Middle frontal gyrus (tissue), 1 donor: Measurements from ENCODE around the gene PALLD.

Experiments
- DNase-seq: peaks from one replicate; pipeline ENCODE4 v3.0.0-alpha.2; 2015; ENCODE audit warnings: low spot score; ENCODE audit errors: extremely low spot score

PALLD gene

GRCh38 chr4:168891086-168891485 is 394.2 kb downstream of the PALLD start:
- no peak for DNase-seq

- no peak for DNase-seq
Measured at GRCh38 chr4:168891688-168892087, 394.8 kb downstream of the PALLD start.

GRCh38 chr4:168892475-168892874 is 395.6 kb downstream of the PALLD start:
- no peak for DNase-seq

GRCh38 chr4:168893205-168893604 is 396.4 kb downstream of the PALLD start:
- no peak for DNase-seq

GRCh38 chr4:168893807-168894206 is 397.0 kb downstream of the PALLD start:
- no peak for DNase-seq

- DNase-seq: no peak
Measured at GRCh38 chr4:168900080-168900479, 403.2 kb downstream of the PALLD start.

GRCh38 chr4:168907119-168907698 is 410.4 kb downstream of the PALLD start:
- no peak for DNase-seq

- DNase-seq: no peak
Measured at GRCh38 chr4:168908093-168908492, 411.2 kb downstream of the PALLD start.

- DNase-seq: no peak
Measured at GRCh38 chr4:168908851-168909273, 412.0 kb downstream of the PALLD start.

- no peak for DNase-seq
Measured at GRCh38 chr4:168914095-168914494, 417.2 kb downstream of the PALLD start.

- DNase-seq: no peak
Measured at GRCh38 chr4:168917138-168917779, 420.4 kb downstream of the PALLD start.

GRCh38 chr4:168919706-168920324 is 423.0 kb downstream of the PALLD start:
- DNase-seq: no peak

- DNase-seq: no peak
Measured at GRCh38 chr4:168920441-168921065, 423.7 kb downstream of the PALLD start.

GRCh38 chr4:168923526-168924194 is 426.8 kb downstream of the PALLD start:
- DNase-seq: peak; percentile 83

GRCh38 chr4:168924667-168925066 is 427.8 kb downstream of the PALLD start:
- DNase-seq: no peak

GRCh38 chr4:168925789-168926490 is 429.1 kb downstream of the PALLD start:
- DNase-seq: no peak

- no peak for DNase-seq
Measured at GRCh38 chr4:168928346-168928745, 431.5 kb downstream of the PALLD start.

- DNase-seq: no peak
Measured at GRCh38 chr4:168928875-168929274, 432.0 kb downstream of the PALLD start.

- DNase-seq: no peak
Measured at GRCh38 chr4:168930413-168931196, 433.8 kb downstream of the PALLD start.

- no peak for DNase-seq
Measured at GRCh38 chr4:168931215-168931650, 434.4 kb downstream of the PALLD start.
